Measurements from ENCODE around the gene TMED4. TPM values are rescaled to one million over a fixed set of nuclear protein-coding genes. Genes with fewer than 3 reads are reported as not detected.

The TMED4 gene
- polyA plus RNA-seq, 1 donor (not counting 4 experiments of a cell fraction or from before 2014, with no cell fraction given) = 45.8 TPM

GRCh38 chr7:44573464-44574286, 8.4 kb downstream of the TMED4 start, which contains the start of gene DDX56:
TSS of gene DDX56 (minus strand) at chr7:44573908. CDS start at chr7:44573895, 13 bp downstream.
- DNase-seq (ENCODE audit: low read depth, low spot score) = no peak
- Histone ChIP-seq H3K9me3 (ENCODE audit: control insufficient read depth, low read depth, low read length) (no peaks in the 10 kb centered on the region), H3K27ac (ENCODE audit: control insufficient read depth, insufficient read depth, low read length) (peak within 1 kb of the TSS; percentile 82), H3K27me3 (ENCODE audit: control insufficient read depth, extremely low read depth, insufficient read depth, low read length) (no peaks in the 10 kb centered on the region), H3K9ac (ENCODE audit: control insufficient read depth, extremely low read depth, insufficient read depth, low read length) (peak within 1 kb of the TSS; percentile 88), H3K4me1 (ENCODE audit: control insufficient read depth, extremely low read depth, insufficient read depth, low read length) (peaks cover 12% of the 10 kb centered on the region), H3K9me1 (ENCODE audit: control insufficient read depth, extremely low read depth, insufficient read depth, low read length) (no peaks in the 10 kb centered on the region), H3K79me2 (ENCODE audit: control insufficient read depth, insufficient read depth, low read length) (peaks cover 60% of the 10 kb centered on the region), H2AFZ (ENCODE audit: control insufficient read depth, low read length) (peak within 1 kb of the TSS; percentile 84), H3K4me2 (ENCODE audit: control insufficient read depth, extremely low read depth, insufficient read depth, low read depth, low read length) (peak within 1 kb of the TSS; percentile 88), H3K4me3 (ENCODE audit: control insufficient read depth in 2 of 3, extremely low read depth in 1 of 3, insufficient read depth in 2 of 3, low read depth in 1 of 3, low read length in 3 of 3) (peak within 1 kb of the TSS; percentile 73 to 89 (median 82)), H4K20me1 (ENCODE audit: control insufficient read depth, extremely low read depth, insufficient read depth, low read length) (no peaks in the 10 kb centered on the region), H3K36me3 (ENCODE audit: control insufficient read depth in 2 of 2, extremely low read depth in 1 of 2, insufficient read depth in 2 of 2, low read length in 2 of 2) (peaks cover 33 to 58% of the 10 kb centered on the region in 2 experiments)
- dilution Hi-C loops (cut with MboI; ENCODE audit: extremely low pct_ligation_motif_present, low sequenced_read_pairs) = no loop called here
- FAIRE-seq = peak; percentile 67
- TF ChIP-seq, protein P1, sequence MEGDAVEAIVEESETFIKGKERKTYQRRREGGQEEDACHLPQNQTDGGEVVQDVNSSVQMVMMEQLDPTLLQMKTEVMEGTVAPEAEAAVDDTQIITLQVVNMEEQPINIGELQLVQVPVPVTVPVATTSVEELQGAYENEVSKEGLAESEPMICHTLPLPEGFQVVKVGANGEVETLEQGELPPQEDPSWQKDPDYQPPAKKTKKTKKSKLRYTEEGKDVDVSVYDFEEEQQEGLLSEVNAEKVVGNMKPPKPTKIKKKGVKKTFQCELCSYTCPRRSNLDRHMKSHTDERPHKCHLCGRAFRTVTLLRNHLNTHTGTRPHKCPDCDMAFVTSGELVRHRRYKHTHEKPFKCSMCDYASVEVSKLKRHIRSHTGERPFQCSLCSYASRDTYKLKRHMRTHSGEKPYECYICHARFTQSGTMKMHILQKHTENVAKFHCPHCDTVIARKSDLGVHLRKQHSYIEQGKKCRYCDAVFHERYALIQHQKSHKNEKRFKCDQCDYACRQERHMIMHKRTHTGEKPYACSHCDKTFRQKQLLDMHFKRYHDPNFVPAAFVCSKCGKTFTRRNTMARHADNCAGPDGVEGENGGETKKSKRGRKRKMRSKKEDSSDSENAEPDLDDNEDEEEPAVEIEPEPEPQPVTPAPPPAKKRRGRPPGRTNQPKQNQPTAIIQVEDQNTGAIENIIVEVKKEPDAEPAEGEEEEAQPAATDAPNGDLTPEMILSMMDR (optimal IDR thresholded peaks at IDR 0.05 in 1 of 3, IDR thresholded peaks at IDR 0.05 in 1 of 3, conservative IDR thresholded peaks at IDR 0.05 in 1 of 3; ENCODE audit: extremely low read depth in 1 of 3, insufficient read depth in 2 of 3, low read length in 3 of 3) = no peak
- no peak for TF ChIP-seq EZH2 (IDR thresholded peaks at IDR 0.05; ENCODE audit: low read length)

GRCh38 chr7:44572771-44573170, 9.3 kb downstream of the TMED4 start:
- dilution Hi-C loops (cut with MboI; ENCODE audit: extremely low pct_ligation_motif_present, low sequenced_read_pairs) = no loop called here
- H3K9me1 ChIP-seq (ENCODE audit: control insufficient read depth, extremely low read depth, insufficient read depth, low read length) = no peaks in the 10 kb centered on the region
- H3K36me3 ChIP-seq (ENCODE audit: control insufficient read depth in 2 of 2, extremely low read depth in 1 of 2, insufficient read depth in 2 of 2, low read length in 2 of 2) = peaks cover 41 to 62% of the 10 kb centered on the region in 2 experiments
- peak overlapping the region; percentile 82 for H3K27ac ChIP-seq (ENCODE audit: control insufficient read depth, insufficient read depth, low read length)
- FAIRE-seq (no peak), DNase-seq (ENCODE audit: low read depth, low spot score) (no peak)
- H3K4me3 ChIP-seq (ENCODE audit: control insufficient read depth in 2 of 3, extremely low read depth in 1 of 3, insufficient read depth in 2 of 3, low read depth in 1 of 3, low read length in 3 of 3) = peak overlapping the region; percentile 73 to 89 (median 82)
- no peaks in the 10 kb centered on the region for H4K20me1 ChIP-seq (ENCODE audit: control insufficient read depth, extremely low read depth, insufficient read depth, low read length)
- H3K27me3 ChIP-seq (ENCODE audit: control insufficient read depth, extremely low read depth, insufficient read depth, low read length) = no peaks in the 10 kb centered on the region
- peaks cover 12% of the 10 kb centered on the region for H3K4me1 ChIP-seq (ENCODE audit: control insufficient read depth, extremely low read depth, insufficient read depth, low read length)
- peak overlapping the region; percentile 88 for H3K4me2 ChIP-seq (ENCODE audit: control insufficient read depth, extremely low read depth, insufficient read depth, low read depth, low read length)
- H3K79me2 ChIP-seq (ENCODE audit: control insufficient read depth, insufficient read depth, low read length) = peaks cover 54% of the 10 kb centered on the region
- no peak for TF ChIP-seq EZH2 (IDR thresholded peaks at IDR 0.05; ENCODE audit: low read length)
- TF ChIP-seq, protein P1 (optimal IDR thresholded peaks at IDR 0.05 in 1 of 3, IDR thresholded peaks at IDR 0.05 in 1 of 3, conservative IDR thresholded peaks at IDR 0.05 in 1 of 3; ENCODE audit: extremely low read depth in 1 of 3, insufficient read depth in 2 of 3, low read length in 3 of 3) = no peak
- H3K9ac ChIP-seq (ENCODE audit: control insufficient read depth, extremely low read depth, insufficient read depth, low read length) = peak overlapping the region; percentile 88
- H2AFZ ChIP-seq (ENCODE audit: control insufficient read depth, low read length) = no peak overlapping the region
- no peaks in the 10 kb centered on the region for H3K9me3 ChIP-seq (ENCODE audit: control insufficient read depth, low read depth, low read length)

Measured in keratinocyte (primary cell).